Lower leg skin (tissue), 4 donors: Measurements from ENCODE around the gene RBPJ. TPM values are rescaled to one million over a fixed set of nuclear protein-coding genes. Genes with fewer than 3 reads are reported as not detected.
"Not testable (repeated sequence)": the region's sequence is repeated elsewhere in the genome, so short reads cannot be mapped to it uniquely, and the experiment has no call there.

Source experiments
- DNase-seq, 2 donors: peaks; one replicate each; pipeline ENCODE4 v3.0.0-alpha.2; 2019; ENCODE audit warnings: low spot score in 2 of 2
- H3K4me3 ChIP-seq: fragments of 200-600 bp; sonication (generic); 2 replicates; pipeline ENCODE4 v1.5.1; 2017; ENCODE audit warnings: mild to moderate bottlenecking, low read depth; ENCODE audit not compliant: poor library complexity, severe bottlenecking
- POLR2A ChIP-seq, 2 donors: fragments of 450-650 bp; IDR thresholded peaks; one replicate each; pipeline ENCODE4 v1.6.1; 2016 to 2017; ENCODE audit warnings: antibody characterized with exemption in 2 of 2, mild to moderate bottlenecking in 1 of 2, moderate library complexity in 1 of 2
- WGBS, 2 donors: methylation state at CpG; one replicate each; pipeline ENCODE4 v1.1.5; 2018; 5-methylcytosine and 5-hydroxymethylcytosine counted together
- intact Hi-C: fragments of 100-400 bp; cut with DNase I; formaldehyde crosslinking; loops from one replicate; pipeline ENCODE4 v1.15.0; 2023; ENCODE audit warnings: low total_unique reads
- total RNA-seq, 4 donors: library from RNA; depleted of rRNA; stranded (reverse); fragments of >200 nt; gene quantifications; one replicate each; pipeline ENCODE4 v1.1.0, GENCODE V29; 2016
- TF ChIP-seq, protein P1 (sequence below), 3 donors: fragments of 450-650 bp; IDR thresholded peaks; one replicate each; pipeline ENCODE4 v1.5.1; 2016; ENCODE audit warnings: antibody characterized with exemption in 3 of 3, mild to moderate bottlenecking in 3 of 3, moderate library complexity in 2 of 3

Gene RBPJ
- total RNA-seq, 4 donors from 2014 or later, result 41.1 to 48.3 (median 45.5) TPM

DNA sequence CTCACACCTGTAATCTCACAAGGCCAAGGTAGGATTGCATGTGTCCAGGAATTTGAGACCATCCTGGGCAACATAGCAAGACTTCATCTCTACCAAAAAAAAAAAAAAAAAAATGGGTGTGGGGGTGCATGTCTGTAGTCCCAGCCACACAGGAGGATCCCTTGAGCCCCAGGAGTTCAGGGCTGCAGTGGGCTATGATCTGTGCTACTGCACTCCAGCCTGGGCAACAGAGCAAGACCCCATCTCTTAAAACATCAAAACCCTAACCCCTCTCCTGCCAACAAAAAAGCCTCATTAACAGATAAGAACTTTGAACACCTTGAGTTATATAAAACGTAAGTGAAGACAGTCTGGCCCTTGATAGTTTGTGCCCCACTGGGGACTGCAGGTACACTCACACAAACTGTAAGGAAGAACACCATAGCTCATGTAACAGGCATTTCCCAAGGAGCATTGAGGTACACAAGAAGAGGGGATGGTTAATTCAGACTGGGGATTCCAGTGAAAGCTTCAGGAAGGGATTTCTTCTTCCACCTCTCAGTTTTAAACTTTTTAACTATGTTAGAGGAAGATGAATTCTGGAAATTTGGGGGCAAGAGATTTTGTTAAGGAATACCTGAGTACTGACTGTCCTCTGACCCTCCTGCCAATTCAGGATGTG is 34.7 kb downstream of the RBPJ start:
- intact Hi-C loops, result no loop called here
- no peak for DNase-seq
- WGBS, 2 donors, result 80 to 83% methylated on average over 1 of the region's 1 CpG
- TF ChIP-seq POLR2A (IDR thresholded peaks at IDR 0.05), result no peak
- TF ChIP-seq, protein P1, sequence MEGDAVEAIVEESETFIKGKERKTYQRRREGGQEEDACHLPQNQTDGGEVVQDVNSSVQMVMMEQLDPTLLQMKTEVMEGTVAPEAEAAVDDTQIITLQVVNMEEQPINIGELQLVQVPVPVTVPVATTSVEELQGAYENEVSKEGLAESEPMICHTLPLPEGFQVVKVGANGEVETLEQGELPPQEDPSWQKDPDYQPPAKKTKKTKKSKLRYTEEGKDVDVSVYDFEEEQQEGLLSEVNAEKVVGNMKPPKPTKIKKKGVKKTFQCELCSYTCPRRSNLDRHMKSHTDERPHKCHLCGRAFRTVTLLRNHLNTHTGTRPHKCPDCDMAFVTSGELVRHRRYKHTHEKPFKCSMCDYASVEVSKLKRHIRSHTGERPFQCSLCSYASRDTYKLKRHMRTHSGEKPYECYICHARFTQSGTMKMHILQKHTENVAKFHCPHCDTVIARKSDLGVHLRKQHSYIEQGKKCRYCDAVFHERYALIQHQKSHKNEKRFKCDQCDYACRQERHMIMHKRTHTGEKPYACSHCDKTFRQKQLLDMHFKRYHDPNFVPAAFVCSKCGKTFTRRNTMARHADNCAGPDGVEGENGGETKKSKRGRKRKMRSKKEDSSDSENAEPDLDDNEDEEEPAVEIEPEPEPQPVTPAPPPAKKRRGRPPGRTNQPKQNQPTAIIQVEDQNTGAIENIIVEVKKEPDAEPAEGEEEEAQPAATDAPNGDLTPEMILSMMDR (IDR thresholded peaks at IDR 0.05), result no peak
- H3K4me3 ChIP-seq, result no peak overlapping the region

DNA sequence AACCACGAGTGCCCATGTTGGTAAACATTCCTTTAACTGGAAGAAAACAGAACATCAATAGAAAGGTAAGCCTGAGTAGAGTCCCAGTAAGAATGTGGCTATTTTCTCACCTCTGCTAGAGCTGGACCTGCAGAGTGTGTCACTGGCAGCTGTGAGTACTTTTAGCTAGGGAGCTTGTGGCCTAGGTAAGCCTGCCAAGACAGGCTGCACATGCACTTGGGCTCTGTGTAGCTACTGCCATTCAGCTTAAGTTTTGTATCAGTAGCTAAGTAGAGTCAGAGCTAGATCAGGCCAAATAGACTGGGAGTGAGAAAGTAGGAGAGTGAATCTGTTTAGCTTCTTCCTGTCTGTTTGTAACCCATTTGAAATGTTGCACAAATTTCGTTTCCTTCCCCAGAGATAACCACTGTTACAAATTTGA is 35.3 kb downstream of the RBPJ start:
- 41 to 53% methylated on average over 2 of the region's 2 CpGs for WGBS, 2 donors
- no peak for TF ChIP-seq POLR2A (IDR thresholded peaks at IDR 0.05)
- TF ChIP-seq, protein P1 (IDR thresholded peaks at IDR 0.05), result no peak
- intact Hi-C loops, result no loop called here
- no peak overlapping the region for H3K4me3 ChIP-seq
- no peak for DNase-seq

DNA sequence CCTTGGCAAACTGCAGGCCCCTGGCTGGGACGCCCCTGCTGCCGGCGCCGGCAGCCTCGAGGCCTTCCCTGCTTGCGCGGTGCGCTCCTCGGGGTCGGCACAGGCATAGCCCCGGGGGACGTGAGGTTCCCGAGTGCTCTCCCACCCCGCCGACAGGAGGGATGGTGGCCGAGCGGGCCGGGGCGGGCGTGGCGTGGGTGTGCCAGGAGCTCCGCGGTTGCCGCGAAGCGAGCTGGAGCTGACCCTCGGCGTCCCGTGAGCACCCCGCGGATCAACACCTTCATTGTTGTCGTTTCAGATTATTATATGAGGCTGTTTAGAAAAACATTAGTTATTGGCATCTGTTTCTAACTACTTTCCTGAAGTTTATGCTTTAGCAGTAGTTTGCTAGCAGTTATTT is 38.7 kb downstream of the RBPJ start:
- DNase-seq, intact Hi-C loops, H3K4me3 ChIP-seq: not testable (repeated sequence)
- WGBS, 2 donors, result 72 to 83% methylated on average over 23 to 32 of the region's 32 CpGs

DNA sequence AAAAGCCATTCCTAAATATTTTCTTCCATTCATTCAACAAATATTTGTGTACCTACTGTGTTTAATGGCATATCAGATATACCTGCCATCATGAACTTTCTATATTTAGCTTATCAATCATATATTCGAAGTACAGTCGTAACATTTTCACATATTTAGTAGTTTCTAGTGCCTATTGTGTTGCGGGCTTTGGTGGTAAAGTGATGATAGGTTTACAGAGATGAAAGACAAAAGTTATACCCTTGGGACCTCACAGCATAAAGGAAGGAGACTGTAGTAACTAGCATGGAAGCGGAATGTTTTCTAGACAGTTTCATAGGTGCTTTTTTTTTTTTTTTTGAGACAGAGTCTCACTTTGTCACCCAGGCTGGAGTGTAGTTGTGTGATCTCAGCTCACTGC is 39.5 kb downstream of the RBPJ start:
- 94 to 96% methylated on average over 4 of the region's 4 CpGs for whole genome bisulfite sequencing, 2 donors
- no peak for TF ChIP-seq POLR2A (IDR thresholded peaks at IDR 0.05)
- TF ChIP-seq, protein P1 (IDR thresholded peaks at IDR 0.05), result no peak
- intact Hi-C loops, result no loop called here
- no peak for DNase-seq
- no peak overlapping the region for H3K4me3 ChIP-seq

DNA sequence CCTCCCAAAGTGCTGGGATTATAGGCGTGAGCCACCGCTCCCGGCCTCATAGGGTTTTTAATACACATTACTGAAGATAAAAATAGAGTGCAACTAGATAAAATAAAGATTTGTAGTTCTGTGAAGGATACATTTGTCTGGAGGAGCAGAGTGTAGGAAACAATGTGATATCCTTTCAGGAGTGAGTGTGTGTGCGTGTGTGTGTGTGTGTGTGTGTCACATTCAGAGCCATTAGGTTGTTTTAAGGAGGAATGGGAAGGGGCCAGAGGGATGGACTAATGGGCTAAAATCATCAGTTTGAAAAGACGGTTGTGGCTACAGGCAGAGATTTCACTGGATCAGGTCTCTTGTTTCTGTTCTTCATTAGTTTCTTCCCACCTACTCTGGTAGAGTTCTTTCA is 40.0 kb downstream of the RBPJ start:
- 76% methylated on average over 5 of the region's 5 CpGs for WGBS, 2 donors
- H3K4me3 ChIP-seq, result no peak overlapping the region
- TF ChIP-seq, protein P1 (IDR thresholded peaks at IDR 0.05), result no peak
- TF ChIP-seq POLR2A (IDR thresholded peaks at IDR 0.05), result no peak
- DNase-seq, result no peak
- intact Hi-C loops, result no loop called here

DNA sequence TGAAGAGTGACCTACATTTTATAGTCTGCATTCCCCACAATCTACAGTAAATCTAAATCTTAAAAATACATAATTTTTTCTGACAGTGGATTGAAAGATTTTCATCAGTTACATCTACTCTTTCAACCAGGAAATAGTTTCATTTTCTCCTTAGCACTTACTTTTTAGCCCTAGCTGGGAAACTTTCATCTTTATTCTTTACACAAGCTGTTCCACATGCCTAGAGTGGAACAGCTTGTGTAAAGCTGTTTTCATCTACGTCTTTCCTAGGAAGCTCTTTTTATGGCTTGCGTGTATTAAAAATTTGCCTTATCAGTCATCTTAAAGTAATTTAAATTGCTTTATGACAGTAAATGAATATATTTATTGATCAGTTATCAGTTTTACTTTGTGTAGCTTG is 40.5 kb downstream of the RBPJ start:
- TF ChIP-seq, protein P1 (IDR thresholded peaks at IDR 0.05), result no peak
- no peak for TF ChIP-seq POLR2A (IDR thresholded peaks at IDR 0.05)
- DNase-seq, result no peak
- H3K4me3 ChIP-seq, result no peak overlapping the region
- WGBS, 2 donors, result 70 to 77% methylated on average over 2 of the region's 2 CpGs
- intact Hi-C loops, result no loop called here
